GM10248 (cell line): Measurements from ENCODE around the gene GLRX5.

Source experiments
- CTCF ChIA-PET: fragments of 300-600 bp; sonication (Branson Sonifier 250); formaldehyde crosslinking; extraction: SDS; loops from one replicate; lab custom pipeline; 2021; ENCODE audit warnings: antibody characterized with exemption; lab: Yijun Ruan, JAX
- POLR2A ChIA-PET: fragments of 350-650 bp; sonication (Branson Sonifier 250); formaldehyde crosslinking; extraction: SDS; loops from one replicate; lab custom pipeline; 2020; ENCODE audit warnings: antibody characterized with exemption; lab: Yijun Ruan, JAX
- DNase-seq: peaks from one replicate; pipeline ENCODE4 v3.0.0; 2012; ENCODE audit errors: extremely low spot score
- CTCF ChIP-seq: IDR thresholded peaks from 2 replicates; pipeline ENCODE4 v1.5.1; 2012; ENCODE audit warnings: mild to moderate bottlenecking, low read depth; ENCODE audit errors: extremely low read depth, missing control alignments, control extremely low read depth

The GLRX5 gene

GRCh38 chr14:95549656-95550585 is 15.1 kb downstream of the GLRX5 start:
- POLR2A ChIA-PET: no interaction called here
- no peak for DNase-seq
- CTCF ChIA-PET: interaction anchor here (0.9 to 2.7 kb wide), 5 partner anchors 10 to 133 kb away, joined by 3 to 9 read pairs (median 3); no protein-coding TSS in a partner anchor
- no peak for TF ChIP-seq CTCF

- POLR2A ChIA-PET: no interaction called here
- TF ChIP-seq CTCF: no peak
- CTCF ChIA-PET: interaction anchor here (0.9 to 2.0 kb wide), 7 partner anchors 10 to 109 kb away, joined by 3 to 7 read pairs (median 4); no protein-coding TSS in a partner anchor
- DNase-seq: no peak
Measured at GRCh38 chr14:95551435-95551834, 16.6 kb downstream of the GLRX5 start.

GRCh38 chr14:95553141-95553540 is 18.3 kb downstream of the GLRX5 start:
- TF ChIP-seq CTCF: no peak
- no peak for DNase-seq
- ChIA-PET POLR2A (no interaction called here), CTCF (interaction anchor here (1.5 to 2.4 kb wide), 2 partner anchors 11 to 131 kb away, joined by 5 to 6 read pairs; no protein-coding TSS in a partner anchor)

- POLR2A ChIA-PET: no interaction called here
- no peak for DNase-seq
- CTCF ChIA-PET: interaction anchor here (1.1 to 8.7 kb wide), 2 partner anchors 11 to 438 kb away, joined by 4 to 94 read pairs; no protein-coding TSS in a partner anchor
- TF ChIP-seq CTCF: no peak
Measured at GRCh38 chr14:95555053-95555452, 20.2 kb downstream of the GLRX5 start.

- POLR2A ChIA-PET: no interaction called here
Measured at GRCh38 chr14:95557291-95557690, 22.4 kb downstream of the GLRX5 start.

More at GRCh38 chr14:95557291-95557690, 22.4 kb downstream of the GLRX5 start:
- CTCF ChIA-PET: interaction anchor here (0.8 to 8.7 kb wide), 9 partner anchors 8 to 542 kb away, joined by 3 to 94 read pairs (median 3); no protein-coding TSS in a partner anchor
- DNase-seq: no peak
- TF ChIP-seq CTCF: no peak
